Measurements from ENCODE around the gene CAMTA1.

GRCh38 chr1:6770751-6771440 lies 14.4 kb upstream of the CAMTA1 start:
- TF ChIP-seq CTCF (IDR thresholded peaks at IDR 0.05; ENCODE audit: low read length), result no peak
- TF ChIP-seq EZH2 (optimal IDR thresholded peaks at IDR 0.05; ENCODE audit: low read depth, low read length), result no peak
- TF ChIP-seq EZH2phosphoT487 (IDR thresholded peaks at IDR 0.05; ENCODE audit: low read length), result no peak
